Thyroid gland (tissue), 4 donors: ENCODE results near the gene CHRNA1.

ENCODE experiments used
- POLR2A ChIP-seq, 2 donors: fragments of 450-650 bp; IDR thresholded peaks; one replicate each; pipeline ENCODE4 v1.6.1; 2017; ENCODE audit warnings: antibody characterized with exemption in 2 of 2, mild to moderate bottlenecking in 2 of 2, moderate library complexity in 1 of 2
- TF ChIP-seq, protein P1 (sequence below), 6 experiments: fragments of 200-600 bp in 3 of 6; fragments of 450-650 bp in 3 of 6; sonication (generic) in 3 of 6; IDR thresholded peaks; one replicate each; pipeline ENCODE4 v1.5.1; 2016 to 2019; ENCODE audit warnings: antibody characterized with exemption in 6 of 6, mild to moderate bottlenecking in 2 of 6, inconsistent platforms in 1 of 6, moderate library complexity in 1 of 6

DNA sequence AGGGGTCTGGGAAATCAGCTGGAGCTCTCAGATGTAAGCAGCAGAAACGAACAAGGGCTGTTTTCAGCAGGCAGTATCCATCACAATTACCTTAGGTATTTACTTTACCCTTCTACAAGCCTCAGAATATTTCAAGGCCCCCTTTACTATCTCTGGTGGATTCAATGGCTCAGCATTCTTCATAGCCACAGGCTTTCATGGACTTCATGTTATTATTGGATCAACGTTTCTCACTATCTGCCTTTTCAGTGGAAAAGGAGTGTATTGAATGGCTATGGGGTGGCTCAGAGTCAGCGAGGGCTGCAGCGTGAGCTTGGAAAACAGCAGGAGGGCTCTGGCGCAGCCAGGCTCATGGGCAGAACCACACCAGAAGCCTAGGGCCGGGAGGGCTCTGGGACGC lies 16.6 kb upstream of the CHRNA1 start:
- TF ChIP-seq, protein P1, sequence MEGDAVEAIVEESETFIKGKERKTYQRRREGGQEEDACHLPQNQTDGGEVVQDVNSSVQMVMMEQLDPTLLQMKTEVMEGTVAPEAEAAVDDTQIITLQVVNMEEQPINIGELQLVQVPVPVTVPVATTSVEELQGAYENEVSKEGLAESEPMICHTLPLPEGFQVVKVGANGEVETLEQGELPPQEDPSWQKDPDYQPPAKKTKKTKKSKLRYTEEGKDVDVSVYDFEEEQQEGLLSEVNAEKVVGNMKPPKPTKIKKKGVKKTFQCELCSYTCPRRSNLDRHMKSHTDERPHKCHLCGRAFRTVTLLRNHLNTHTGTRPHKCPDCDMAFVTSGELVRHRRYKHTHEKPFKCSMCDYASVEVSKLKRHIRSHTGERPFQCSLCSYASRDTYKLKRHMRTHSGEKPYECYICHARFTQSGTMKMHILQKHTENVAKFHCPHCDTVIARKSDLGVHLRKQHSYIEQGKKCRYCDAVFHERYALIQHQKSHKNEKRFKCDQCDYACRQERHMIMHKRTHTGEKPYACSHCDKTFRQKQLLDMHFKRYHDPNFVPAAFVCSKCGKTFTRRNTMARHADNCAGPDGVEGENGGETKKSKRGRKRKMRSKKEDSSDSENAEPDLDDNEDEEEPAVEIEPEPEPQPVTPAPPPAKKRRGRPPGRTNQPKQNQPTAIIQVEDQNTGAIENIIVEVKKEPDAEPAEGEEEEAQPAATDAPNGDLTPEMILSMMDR (IDR thresholded peaks at IDR 0.05) = no peak
- TF ChIP-seq POLR2A (IDR thresholded peaks at IDR 0.05) = no peak
